HepG2 (cell line): ENCODE measurements around the gene LY6G5B. TPM values are rescaled to one million over a fixed set of nuclear protein-coding genes. Genes with fewer than 3 reads are reported as not detected.
A peak's percentile ranks its signal among the peaks of the same experiment; 100 is the strongest.

ENCODE experiments used
- AFF4 ChIP-seq: sonication (generic); formaldehyde crosslinking; IDR thresholded peaks from 2 replicates; pipeline ENCODE4 v1.4.0; 2020; ENCODE audit warnings: missing genetic modification reagents
- ATAD3A ChIP-seq: sonication (generic); formaldehyde crosslinking; IDR thresholded peaks from 2 replicates; pipeline ENCODE4 v1.4.0; 2020; ENCODE audit warnings: missing genetic modification reagents
- HDAC6 ChIP-seq: fragments of 200-600 bp; sonication (generic); IDR thresholded peaks from 2 replicates; pipeline ENCODE4 v1.7.0; 2017; ENCODE audit warnings: mild to moderate bottlenecking, antibody characterized with exemption, low read length, low read depth
- HHEX ChIP-seq: IDR thresholded peaks from 2 replicates; pipeline ENCODE4 v1.6.1; 2016; ENCODE audit warnings: control low read depth
- PHB2 ChIP-seq: fragments of 450-650 bp; IDR thresholded peaks from 2 replicates; pipeline ENCODE4 v1.6.1; 2018; ENCODE audit not compliant: partially characterized antibody
- PHF8 ChIP-seq: sonication (generic); formaldehyde crosslinking; IDR thresholded peaks from 2 replicates; pipeline ENCODE4 v1.5.0; 2020; ENCODE audit warnings: missing genetic modification reagents
- RFX3 ChIP-seq: IDR thresholded peaks from 2 replicates; pipeline ENCODE4 v1.6.1; 2016; ENCODE audit warnings: missing biosample characterization, missing genetic modification reagents
- SOX5 ChIP-seq: IDR thresholded peaks from 2 replicates; pipeline ENCODE4 v1.6.1; 2016; ENCODE audit warnings: borderline replicate concordance
- ZC3H4 ChIP-seq: sonication (generic); formaldehyde crosslinking; IDR thresholded peaks from 2 replicates; pipeline ENCODE4 v1.4.0; 2020; ENCODE audit warnings: missing genetic modification reagents, borderline replicate concordance
- ZFY ChIP-seq: sonication (generic); formaldehyde crosslinking; IDR thresholded peaks from 2 replicates; pipeline ENCODE4 v1.4.0; 2020; ENCODE audit warnings: missing genetic modification reagents
- ZKSCAN8 ChIP-seq: IDR thresholded peaks from 2 replicates; pipeline ENCODE4 v1.6.1; 2016; ENCODE audit warnings: borderline replicate concordance, missing genetic modification reagents, missing compliant biosample characterization
- ZNF451 ChIP-seq: sonication (generic); formaldehyde crosslinking; IDR thresholded peaks from 2 replicates; pipeline ENCODE4 v1.5.0; 2020; ENCODE audit warnings: mild to moderate bottlenecking, missing genetic modification reagents
- ZNF556 ChIP-seq: sonication (generic); formaldehyde crosslinking; IDR thresholded peaks from 2 replicates; pipeline ENCODE4 v1.4.0; 2020; ENCODE audit warnings: mild to moderate bottlenecking, missing genetic modification reagents, borderline replicate concordance
- ZNF616 ChIP-seq: sonication (generic); formaldehyde crosslinking; IDR thresholded peaks from 2 replicates; pipeline ENCODE4 v1.5.0; 2020; ENCODE audit warnings: low read depth, mild to moderate bottlenecking, missing genetic modification reagents
- ZNF660 ChIP-seq: sonication (generic); formaldehyde crosslinking; IDR thresholded peaks from 2 replicates; pipeline ENCODE4 v1.5.1; 2020; ENCODE audit warnings: mild to moderate bottlenecking, low read depth, missing genetic modification reagents, borderline replicate concordance
- ZNF724P ChIP-seq: sonication (generic); formaldehyde crosslinking; IDR thresholded peaks from 2 replicates; pipeline ENCODE4 v1.8.0; 2022; ENCODE audit warnings: missing genetic modification reagents, borderline replicate concordance
- ZNF749 ChIP-seq: sonication (generic); formaldehyde crosslinking; IDR thresholded peaks from 2 replicates; pipeline ENCODE4 v1.8.0; 2022; ENCODE audit warnings: mild to moderate bottlenecking, missing genetic modification reagents, moderate library complexity, borderline replicate concordance
- ZNF781 ChIP-seq: sonication (generic); formaldehyde crosslinking; IDR thresholded peaks from 2 replicates; pipeline ENCODE4 v1.5.1; 2020; ENCODE audit warnings: borderline replicate concordance, mild to moderate bottlenecking, missing genetic modification reagents; ENCODE audit errors: not compliant biosample characterization
- ZZZ3 ChIP-seq: sonication (generic); formaldehyde crosslinking; IDR thresholded peaks from 2 replicates; pipeline ENCODE4 v1.4.0; 2020; ENCODE audit warnings: missing genetic modification reagents, mild to moderate bottlenecking, borderline replicate concordance
- polyA plus RNA-seq, 8 experiments: library from polyadenylated mRNA; depleted of rRNA in 3 of 8; stranded (reverse) in 7 of 8; unstranded in 1 of 8; fragments of >200 nt; fragmentation: Illumina TruSeq in 4 of 8; extraction: Trizol in 4 of 8; gene quantifications; 2 replicates each; pipeline versions ENCODE4 v1.2.1 to v1.2.3, GENCODE V29; 2011 to 2016; ENCODE audit warnings: low read depth in 4 of 8, missing spikeins in 1 of 8, mixed read lengths in 1 of 8; ENCODE audit not compliant: insufficient read depth in 1 of 8
- total RNA-seq, 5 experiments: library from RNA; depleted of rRNA; stranded (reverse); fragments of >200 nt; fragmentation: Illumina TruSeq; extraction: Trizol; gene quantifications; 2 replicates each; pipeline ENCODE4 v1.2.3, GENCODE V29; 2016; ENCODE audit warnings: low read depth in 1 of 5
- TF ChIP-seq, protein P1 (sequence below): sonication (generic); formaldehyde crosslinking; IDR thresholded peaks from 2 replicates; pipeline ENCODE4 v1.4.0; 2020; ENCODE audit warnings: mild to moderate bottlenecking, missing genetic modification reagents
- TF ChIP-seq, protein P2 (sequence below): sonication (generic); formaldehyde crosslinking; IDR thresholded peaks from 2 replicates; pipeline ENCODE4 v1.4.0; 2020; ENCODE audit warnings: missing genetic modification reagents, mild to moderate bottlenecking, borderline replicate concordance
- TF ChIP-seq, protein P3 (sequence below): sonication (generic); formaldehyde crosslinking; IDR thresholded peaks from 2 replicates; pipeline ENCODE4 v1.8.0; 2023; ENCODE audit warnings: mild to moderate bottlenecking, missing genetic modification reagents

The LY6G5B gene
- total and polyA plus RNA-seq, 2 of the 13 experiments (the other 11 are each of a cell fraction or from before 2014, with no cell fraction given), result 7.8 to 15.7 TPM

- no peak for TF ChIP-seq ZNF781 (CRISPR knock-in tag)
- TF ChIP-seq ZNF749 (CRISPR knock-in tag), result no peak
- no peak for TF ChIP-seq SOX5 (CRISPR knock-in tag)
- TF ChIP-seq ZNF724P (CRISPR knock-in tag), result no peak
- TF ChIP-seq ZNF556, result 0 out of 2 replicates have a peak, but pooled peaks have one; percentile 7
- peak; percentile 67; the same call in 1 of the 2 replicates for TF ChIP-seq ZNF616 (CRISPR knock-in tag)
- peak; percentile 23; the same call in 1 of the 2 replicates for TF ChIP-seq ZNF451 (CRISPR knock-in tag)
- peak; percentile 47; the same call in 1 of the 2 replicates for TF ChIP-seq PHF8 (CRISPR knock-in tag)
- TF ChIP-seq HDAC6, result no peak
- TF ChIP-seq, protein P1, sequence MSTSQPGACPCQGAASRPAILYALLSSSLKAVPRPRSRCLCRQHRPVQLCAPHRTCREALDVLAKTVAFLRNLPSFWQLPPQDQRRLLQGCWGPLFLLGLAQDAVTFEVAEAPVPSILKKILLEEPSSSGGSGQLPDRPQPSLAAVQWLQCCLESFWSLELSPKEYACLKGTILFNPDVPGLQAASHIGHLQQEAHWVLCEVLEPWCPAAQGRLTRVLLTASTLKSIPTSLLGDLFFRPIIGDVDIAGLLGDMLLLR (CRISPR knock-in tag), result no peak
- TF ChIP-seq, protein P2, sequence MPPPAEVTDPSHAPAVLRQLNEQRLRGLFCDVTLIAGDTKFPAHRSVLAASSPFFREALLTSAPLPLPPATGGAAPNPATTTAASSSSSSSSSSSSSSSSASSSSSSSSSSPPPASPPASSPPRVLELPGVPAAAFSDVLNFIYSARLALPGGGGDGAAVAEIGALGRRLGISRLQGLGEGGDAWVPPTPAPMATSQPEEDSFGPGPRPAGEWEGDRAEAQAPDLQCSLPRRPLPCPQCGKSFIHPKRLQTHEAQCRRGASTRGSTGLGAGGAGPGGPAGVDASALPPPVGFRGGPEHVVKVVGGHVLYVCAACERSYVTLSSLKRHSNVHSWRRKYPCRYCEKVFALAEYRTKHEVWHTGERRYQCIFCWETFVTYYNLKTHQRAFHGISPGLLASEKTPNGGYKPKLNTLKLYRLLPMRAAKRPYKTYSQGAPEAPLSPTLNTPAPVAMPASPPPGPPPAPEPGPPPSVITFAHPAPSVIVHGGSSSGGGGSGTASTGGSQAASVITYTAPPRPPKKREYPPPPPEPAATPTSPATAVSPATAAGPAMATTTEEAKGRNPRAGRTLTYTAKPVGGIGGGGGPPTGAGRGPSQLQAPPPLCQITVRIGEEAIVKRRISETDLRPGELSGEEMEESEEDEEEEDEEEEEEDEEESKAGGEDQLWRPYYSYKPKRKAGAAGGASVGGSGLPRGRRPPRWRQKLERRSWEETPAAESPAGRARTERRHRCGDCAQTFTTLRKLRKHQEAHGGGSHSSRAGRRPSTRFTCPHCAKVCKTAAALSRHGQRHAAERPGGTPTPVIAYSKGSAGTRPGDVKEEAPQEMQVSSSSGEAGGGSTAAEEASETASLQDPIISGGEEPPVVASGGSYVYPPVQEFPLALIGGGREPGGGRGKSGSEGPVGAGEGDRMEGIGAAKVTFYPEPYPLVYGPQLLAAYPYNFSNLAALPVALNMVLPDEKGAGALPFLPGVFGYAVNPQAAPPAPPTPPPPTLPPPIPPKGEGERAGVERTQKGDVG (CRISPR knock-in tag), result no peak
- TF ChIP-seq ZFY, result peak; percentile 63
- TF ChIP-seq PHB2, result no peak
- TF ChIP-seq ATAD3A, result peak; percentile 35; the same call in 1 of the 2 replicates
- no peak for TF ChIP-seq AFF4 (CRISPR knock-in tag)
- TF ChIP-seq ZKSCAN8, result no peak
- TF ChIP-seq ZC3H4 (CRISPR knock-in tag), result 0 out of 2 replicates have a peak, but pooled peaks have one; percentile 49
- no peak for TF ChIP-seq ZZZ3
- 0 out of 2 replicates have a peak, but pooled peaks have one; percentile 9 for TF ChIP-seq HHEX
- TF ChIP-seq, protein P3, sequence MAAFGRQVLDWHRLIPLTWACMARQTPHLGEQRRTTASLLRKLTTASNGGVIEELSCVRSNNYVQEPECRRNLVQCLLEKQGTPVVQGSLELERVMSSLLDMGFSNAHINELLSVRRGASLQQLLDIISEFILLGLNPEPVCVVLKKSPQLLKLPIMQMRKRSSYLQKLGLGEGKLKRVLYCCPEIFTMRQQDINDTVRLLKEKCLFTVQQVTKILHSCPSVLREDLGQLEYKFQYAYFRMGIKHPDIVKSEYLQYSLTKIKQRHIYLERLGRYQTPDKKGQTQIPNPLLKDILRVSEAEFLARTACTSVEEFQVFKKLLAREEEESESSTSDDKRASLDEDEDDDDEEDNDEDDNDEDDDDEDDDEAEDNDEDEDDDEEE, result no peak
- TF ChIP-seq RFX3 (CRISPR knock-in tag), result no peak
- TF ChIP-seq ZNF660 (CRISPR knock-in tag), result no peak
Observed at GRCh38 chr6:31658983-31659648, 10.7 kb upstream of the LY6G5B start (continued).
